HepG2 (cell line): ENCODE measurements around the gene IQCH. TPM values are rescaled to one million over a fixed set of nuclear protein-coding genes. Genes with fewer than 3 reads are reported as not detected.

ENCODE experiments used
- ATAC-seq: fragments of 200-7000 bp; cut with Tn5 transposase; 3 replicates; pipeline ENCODE4 v1.9.1; 2020; ENCODE audit warnings: mild to moderate bottlenecking, moderate library complexity
- BruUV-seq: library from RNA; stranded (reverse); fragments of 400-500 nt; replicated peaks from 2 replicates; lab custom pipeline; 2021; lab: Mats Ljungman, UMichigan
- CTCF ChIA-PET: fragments of 300-600 bp; formaldehyde crosslinking; extraction: SDS; loops from one replicate; lab custom pipeline; 2021; ENCODE audit warnings: low total read pairs, inconsistent platforms, low intra/inter-chr PET ratio; lab: Yijun Ruan, JAX
- POLR2A ChIA-PET: fragments of 350-600 bp; sonication (Branson Sonifier 250); formaldehyde crosslinking; loops from one replicate; lab custom pipeline; 2020; ENCODE audit warnings: antibody characterized with exemption, inconsistent platforms; lab: Yijun Ruan, JAX
- DNase-seq: peaks from one replicate; pipeline ENCODE4 v3.0.0-alpha.2; 2015; ENCODE audit warnings: low spot score
- FAIRE-seq: peaks from 3 replicates; lab custom pipeline; 2011; peaks lifted over from hg19 to GRCh38; lab: Jason Lieb, UNC
- H2AFZ ChIP-seq: one replicate; pipeline ENCODE4 v1.6.1; 2011; ENCODE audit warnings: low read length, inconsistent platforms
- H3K27ac ChIP-seq: fragments of 300-600 bp; 3 replicates; pipeline ENCODE4 v1.8.0; 2011; ENCODE audit warnings: mixed run types, mild to moderate bottlenecking, mixed read lengths, low read length, inconsistent platforms; ENCODE audit not compliant: insufficient read depth; ENCODE audit errors: extremely low read length
- H3K27me3 ChIP-seq, 2 experiments: fragments of 200-600 bp in 1 of 2; 2 replicates in 1 of 2; 3 replicates in 1 of 2; pipeline versions ENCODE4 v1.6.0 to v1.8.0; 2011; ENCODE audit warnings: low read length in 2 of 2, mild to moderate bottlenecking in 2 of 2, moderate library complexity in 2 of 2, inconsistent platforms in 1 of 2; ENCODE audit not compliant: insufficient read depth in 2 of 2, control insufficient read depth in 1 of 2
- H3K36me3 ChIP-seq, 2 experiments: fragments of 200-600 bp in 1 of 2; replicated peaks in 1 of 2; 2 replicates in 1 of 2; 3 replicates in 1 of 2; pipeline versions ENCODE4 v1.5.1 to v1.8.0; 2011; ENCODE audit warnings: low read length in 2 of 2, inconsistent platforms in 1 of 2; ENCODE audit not compliant: insufficient read depth in 2 of 2, control insufficient read depth in 1 of 2
- H3K4me1 ChIP-seq: 2 replicates; pipeline ENCODE4 v1.5.1; 2012; ENCODE audit warnings: low read length, inconsistent platforms; ENCODE audit not compliant: insufficient read depth
- H3K4me2 ChIP-seq: 2 replicates; pipeline ENCODE4 v1.6.0; 2011; ENCODE audit warnings: low read depth, low read length, inconsistent platforms
- H3K4me3 ChIP-seq, 3 experiments: fragments of 200-600 bp in 1 of 3; sonication (generic), shearing (Covaris generic) in 1 of 3; replicated peaks in 1 of 3; 2 replicates each; pipeline ENCODE4 v1.5.1; 2011 to 2016; ENCODE audit warnings: low read length in 3 of 3, inconsistent platforms in 2 of 3, low read depth in 2 of 3, mild to moderate bottlenecking in 2 of 3, control low read depth in 1 of 3, mixed read lengths in 1 of 3; ENCODE audit not compliant: insufficient read depth in 1 of 3
- H3K79me2 ChIP-seq: one replicate; pipeline ENCODE4 v1.6.1; 2011; ENCODE audit warnings: low read length, inconsistent platforms; ENCODE audit not compliant: insufficient read depth
- H3K9ac ChIP-seq: 2 replicates; pipeline ENCODE4 v1.6.0; 2011; ENCODE audit warnings: mild to moderate bottlenecking, low read depth, low read length, inconsistent platforms; ENCODE audit not compliant: insufficient read depth
- H3K9me3 ChIP-seq: 2 replicates; pipeline ENCODE4 v1.5.1; 2012; ENCODE audit warnings: mild to moderate bottlenecking, low read length
- H4K20me1 ChIP-seq: 2 replicates; pipeline ENCODE4 v1.6.0; 2011; ENCODE audit warnings: inconsistent platforms, mild to moderate bottlenecking, low read length, moderate library complexity; ENCODE audit not compliant: insufficient read depth
- CREM ChIP-seq, 2 experiments: sonication (generic) in 1 of 2; formaldehyde crosslinking in 1 of 2; IDR thresholded peaks; 2 replicates each; pipeline versions ENCODE4 v1.4.0 to v1.6.1; 2016 to 2020; ENCODE audit warnings: antibody characterized with exemption in 1 of 2, mild to moderate bottlenecking in 1 of 2, missing genetic modification reagents in 1 of 2
- CSRNP2 ChIP-seq: sonication (generic); formaldehyde crosslinking; conservative IDR thresholded peaks from 2 replicates; pipeline ENCODE4 v1.8.0; 2022; ENCODE audit warnings: low read depth, missing genetic modification reagents
- PHF20 ChIP-seq: sonication (generic); formaldehyde crosslinking; IDR thresholded peaks from 2 replicates; pipeline ENCODE4 v1.5.0; 2020; ENCODE audit warnings: mild to moderate bottlenecking, missing genetic modification reagents
- STAT5B ChIP-seq: sonication (generic); formaldehyde crosslinking; IDR thresholded peaks from 2 replicates; pipeline ENCODE4 v1.4.0; 2020; ENCODE audit warnings: missing genetic modification reagents
- TARDBP ChIP-seq: sonication (generic); formaldehyde crosslinking; IDR thresholded peaks from 2 replicates; pipeline ENCODE4 v1.8.0; 2022; ENCODE audit warnings: mild to moderate bottlenecking, missing genetic modification reagents
- USF2 ChIP-seq, 2 experiments: sonication (generic) in 1 of 2; formaldehyde crosslinking in 1 of 2; IDR thresholded peaks; 2 replicates each; pipeline versions ENCODE4 v1.5.1 to v1.6.1; 2011 to 2020; ENCODE audit warnings: borderline replicate concordance in 1 of 2, low read depth in 1 of 2, low read length in 1 of 2, mild to moderate bottlenecking in 1 of 2, missing genetic modification reagents in 1 of 2, moderate library complexity in 1 of 2
- ZBTB3 ChIP-seq: sonication (generic); formaldehyde crosslinking; IDR thresholded peaks from 2 replicates; pipeline ENCODE4 v1.4.0; 2020; ENCODE audit warnings: low read depth, mild to moderate bottlenecking, moderate library complexity, missing genetic modification reagents, borderline replicate concordance
- ZNF3 ChIP-seq: IDR thresholded peaks from 2 replicates; pipeline ENCODE4 v1.7.0; 2017; ENCODE audit warnings: inconsistent platforms
- ZNF543 ChIP-seq: sonication (generic); formaldehyde crosslinking; IDR thresholded peaks from 2 replicates; pipeline ENCODE4 v1.4.0; 2020; ENCODE audit warnings: mild to moderate bottlenecking, missing genetic modification reagents
- ZNF766 ChIP-seq: sonication (generic); formaldehyde crosslinking; IDR thresholded peaks from 2 replicates; pipeline ENCODE4 v1.5.0; 2020; ENCODE audit warnings: missing genetic modification reagents, borderline replicate concordance
- WGBS: methylation state at CpG from one replicate; pipeline ENCODE4 v1.1.6; 2017; ENCODE audit warnings: low lambda C conversion rate; 5-methylcytosine and 5-hydroxymethylcytosine counted together
- in situ Hi-C: cut with HindIII; loops from 2 replicates; pipeline ENCODE4 v1.10.0; 2017; ENCODE audit warnings: low pct_unique_long_range_greater_than_20kb; ENCODE audit not compliant: extremely low pct_ligation_motif_present
- intact Hi-C: fragments of 100-400 bp; cut with micrococcal nuclease; formaldehyde crosslinking; loops from one replicate; pipeline ENCODE4 v1.10.0; 2022; ENCODE audit not compliant: unreplicated experiment
- polyA plus RNA-seq, 8 experiments: library from polyadenylated mRNA; depleted of rRNA in 3 of 8; stranded (reverse) in 7 of 8; unstranded in 1 of 8; fragments of >200 nt; fragmentation: Illumina TruSeq in 4 of 8; extraction: Trizol in 4 of 8; gene quantifications; 2 replicates each; pipeline versions ENCODE4 v1.2.1 to v1.2.3, GENCODE V29; 2011 to 2016; ENCODE audit warnings: low read depth in 4 of 8, missing spikeins in 1 of 8, mixed read lengths in 1 of 8; ENCODE audit not compliant: insufficient read depth in 1 of 8
- total RNA-seq, 5 experiments: library from RNA; depleted of rRNA; stranded (reverse); fragments of >200 nt; fragmentation: Illumina TruSeq; extraction: Trizol; gene quantifications; 2 replicates each; pipeline ENCODE4 v1.2.3, GENCODE V29; 2016; ENCODE audit warnings: low read depth in 1 of 5
- TF ChIP-seq, protein P1 (sequence below): sonication (generic); formaldehyde crosslinking; IDR thresholded peaks from 2 replicates; pipeline ENCODE4 v1.4.0; 2020; ENCODE audit warnings: missing genetic modification reagents
- TF ChIP-seq, protein P2 (sequence below): sonication (generic); formaldehyde crosslinking; IDR thresholded peaks from 2 replicates; pipeline ENCODE4 v1.5.0; 2020; ENCODE audit warnings: mild to moderate bottlenecking, missing genetic modification reagents
- TF ChIP-seq, protein P3 (sequence below): IDR thresholded peaks from 2 replicates; pipeline ENCODE4 v1.6.1; 2016; ENCODE audit warnings: control low read depth
- TF ChIP-seq, protein P4 (sequence below): sonication (generic); formaldehyde crosslinking; IDR thresholded peaks from 2 replicates; pipeline ENCODE4 v1.8.0; 2022; ENCODE audit warnings: mild to moderate bottlenecking, missing genetic modification reagents

The IQCH gene
- total and polyA plus RNA-seq, 2 of the 13 experiments (the other 11 are each of a cell fraction or from before 2014, with no cell fraction given): 0.16 to 0.55 TPM

- no peak overlapping the region for H3K9ac ChIP-seq
- peaks cover 12% of the 10 kb centered on the region for H3K4me1 ChIP-seq
- H3K36me3 ChIP-seq: no peaks in the 10 kb centered on the region
- H3K4me3 ChIP-seq: no peak overlapping the region
- no peak overlapping the region for H3K4me2 ChIP-seq
- 75% methylated on average over 3 of the region's 3 CpGs for WGBS
- H2AFZ ChIP-seq: no peak overlapping the region
- in situ Hi-C loops: no loop called here
- intact Hi-C loops: no loop called here
- H3K27me3 ChIP-seq: no peaks in the 10 kb centered on the region
- no peak for ATAC-seq
- DNase-seq: no peak
- H3K9me3 ChIP-seq: no peaks in the 10 kb centered on the region
- BruUV-seq: no TSS peak
- ChIA-PET CTCF (no interaction called here), POLR2A (no interaction called here)
- H4K20me1 ChIP-seq: no peaks in the 10 kb centered on the region
- no peaks in the 10 kb centered on the region for H3K79me2 ChIP-seq
- FAIRE-seq: no peak
- H3K27ac ChIP-seq: no peak overlapping the region
- TF ChIP-seq ZNF543 (CRISPR knock-in tag): no peak
- no peak for TF ChIP-seq PHF20 (CRISPR knock-in tag)
- TF ChIP-seq, protein P1, sequence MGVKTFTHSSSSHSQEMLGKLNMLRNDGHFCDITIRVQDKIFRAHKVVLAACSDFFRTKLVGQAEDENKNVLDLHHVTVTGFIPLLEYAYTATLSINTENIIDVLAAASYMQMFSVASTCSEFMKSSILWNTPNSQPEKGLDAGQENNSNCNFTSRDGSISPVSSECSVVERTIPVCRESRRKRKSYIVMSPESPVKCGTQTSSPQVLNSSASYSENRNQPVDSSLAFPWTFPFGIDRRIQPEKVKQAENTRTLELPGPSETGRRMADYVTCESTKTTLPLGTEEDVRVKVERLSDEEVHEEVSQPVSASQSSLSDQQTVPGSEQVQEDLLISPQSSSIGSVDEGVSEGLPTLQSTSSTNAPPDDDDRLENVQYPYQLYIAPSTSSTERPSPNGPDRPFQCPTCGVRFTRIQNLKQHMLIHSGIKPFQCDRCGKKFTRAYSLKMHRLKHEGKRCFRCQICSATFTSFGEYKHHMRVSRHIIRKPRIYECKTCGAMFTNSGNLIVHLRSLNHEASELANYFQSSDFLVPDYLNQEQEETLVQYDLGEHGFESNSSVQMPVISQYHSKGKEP (CRISPR knock-in tag): no peak
- no peak for TF ChIP-seq CSRNP2 (CRISPR knock-in tag)
- TF ChIP-seq, protein P2, sequence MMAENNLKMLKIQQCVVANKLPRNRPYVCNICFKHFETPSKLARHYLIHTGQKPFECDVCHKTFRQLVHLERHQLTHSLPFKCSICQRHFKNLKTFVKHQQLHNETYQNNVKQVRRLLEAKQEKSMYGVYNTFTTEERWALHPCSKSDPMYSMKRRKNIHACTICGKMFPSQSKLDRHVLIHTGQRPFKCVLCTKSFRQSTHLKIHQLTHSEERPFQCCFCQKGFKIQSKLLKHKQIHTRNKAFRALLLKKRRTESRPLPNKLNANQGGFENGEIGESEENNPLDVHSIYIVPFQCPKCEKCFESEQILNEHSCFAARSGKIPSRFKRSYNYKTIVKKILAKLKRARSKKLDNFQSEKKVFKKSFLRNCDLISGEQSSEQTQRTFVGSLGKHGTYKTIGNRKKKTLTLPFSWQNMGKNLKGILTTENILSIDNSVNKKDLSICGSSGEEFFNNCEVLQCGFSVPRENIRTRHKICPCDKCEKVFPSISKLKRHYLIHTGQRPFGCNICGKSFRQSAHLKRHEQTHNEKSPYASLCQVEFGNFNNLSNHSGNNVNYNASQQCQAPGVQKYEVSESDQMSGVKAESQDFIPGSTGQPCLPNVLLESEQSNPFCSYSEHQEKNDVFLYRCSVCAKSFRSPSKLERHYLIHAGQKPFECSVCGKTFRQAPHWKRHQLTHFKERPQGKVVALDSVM (CRISPR knock-in tag): no peak
- TF ChIP-seq USF2 (IDR thresholded peaks at IDR 0.05; ENCODE audit: low read depth, low read length): no peak
- TF ChIP-seq USF2 (CRISPR knock-in tag; IDR thresholded peaks at IDR 0.05; ENCODE audit: borderline replicate concordance): no peak
- TF ChIP-seq ZNF3 (CRISPR knock-in tag): no peak
- no peak for TF ChIP-seq STAT5B (CRISPR knock-in tag)
- no peak for TF ChIP-seq TARDBP (CRISPR knock-in tag)
- TF ChIP-seq, protein P3, sequence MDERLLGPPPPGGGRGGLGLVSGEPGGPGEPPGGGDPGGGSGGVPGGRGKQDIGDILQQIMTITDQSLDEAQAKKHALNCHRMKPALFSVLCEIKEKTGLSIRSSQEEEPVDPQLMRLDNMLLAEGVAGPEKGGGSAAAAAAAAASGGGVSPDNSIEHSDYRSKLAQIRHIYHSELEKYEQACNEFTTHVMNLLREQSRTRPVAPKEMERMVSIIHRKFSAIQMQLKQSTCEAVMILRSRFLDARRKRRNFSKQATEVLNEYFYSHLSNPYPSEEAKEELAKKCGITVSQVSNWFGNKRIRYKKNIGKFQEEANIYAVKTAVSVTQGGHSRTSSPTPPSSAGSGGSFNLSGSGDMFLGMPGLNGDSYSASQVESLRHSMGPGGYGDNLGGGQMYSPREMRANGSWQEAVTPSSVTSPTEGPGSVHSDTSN (CRISPR knock-in tag): no peak
- TF ChIP-seq, protein P4, sequence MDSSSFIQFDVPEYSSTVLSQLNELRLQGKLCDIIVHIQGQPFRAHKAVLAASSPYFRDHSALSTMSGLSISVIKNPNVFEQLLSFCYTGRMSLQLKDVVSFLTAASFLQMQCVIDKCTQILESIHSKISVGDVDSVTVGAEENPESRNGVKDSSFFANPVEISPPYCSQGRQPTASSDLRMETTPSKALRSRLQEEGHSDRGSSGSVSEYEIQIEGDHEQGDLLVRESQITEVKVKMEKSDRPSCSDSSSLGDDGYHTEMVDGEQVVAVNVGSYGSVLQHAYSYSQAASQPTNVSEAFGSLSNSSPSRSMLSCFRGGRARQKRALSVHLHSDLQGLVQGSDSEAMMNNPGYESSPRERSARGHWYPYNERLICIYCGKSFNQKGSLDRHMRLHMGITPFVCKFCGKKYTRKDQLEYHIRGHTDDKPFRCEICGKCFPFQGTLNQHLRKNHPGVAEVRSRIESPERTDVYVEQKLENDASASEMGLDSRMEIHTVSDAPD: no peak
- no peak for TF ChIP-seq CREM (IDR thresholded peaks at IDR 0.05)
- TF ChIP-seq CREM (CRISPR knock-in tag; IDR thresholded peaks at IDR 0.05): no peak
- TF ChIP-seq ZBTB3: no peak
- no peak for TF ChIP-seq ZNF766
Observed at GRCh38 chr15:67419705-67420104, 165.1 kb downstream of the IQCH start.
